ENCODE measurements around the gene CSNK1D. TPM values are rescaled to one million over a fixed set of nuclear protein-coding genes. Genes with fewer than 3 reads are reported as not detected.
A peak's percentile ranks its signal among the peaks of the same experiment; 100 is the strongest.

CSNK1D gene
- total and polyA plus RNA-seq, 10 of the 15 experiments (the other 5 are each of a cell fraction or from before 2014, with no cell fraction given), result 5.7 to 105 (median 58.1) TPM

- SMC1A ChIA-PET (ENCODE audit: uncharacterized antibody, unreplicated experiment), result interaction anchor here (0.7 to 3.2 kb wide), 17 partner anchors 8 to 213 kb away, joined by 3 to 10 read pairs (median 4); partner anchors contain the start of genes OGFOD3 and SLC16A3
- peak; percentile 96 for ATAC-seq
- peak; percentile 78 for TF ChIP-seq ZNF687 (IDR thresholded peaks at IDR 0.05)
- no peak; the same call in 1 of the 2 replicates for TF ChIP-seq USF2 (IDR thresholded peaks at IDR 0.05; ENCODE audit: borderline replicate concordance, low read depth, low read length)
- peak; percentile 56; the same call in 1 of the 2 replicates for TF ChIP-seq BACH1 (IDR thresholded peaks at IDR 0.05; ENCODE audit: borderline replicate concordance)
- peak; percentile 61; the same call in 1 of the 3 replicates for TF ChIP-seq POU2F2 (IDR thresholded peaks at IDR 0.05; ENCODE audit: borderline replicate concordance, low read depth, low read length)
- peak; percentile 59; the same call in 1 of the 2 replicates for TF ChIP-seq NBN (IDR thresholded peaks at IDR 0.05)
- TF ChIP-seq, protein P1, sequence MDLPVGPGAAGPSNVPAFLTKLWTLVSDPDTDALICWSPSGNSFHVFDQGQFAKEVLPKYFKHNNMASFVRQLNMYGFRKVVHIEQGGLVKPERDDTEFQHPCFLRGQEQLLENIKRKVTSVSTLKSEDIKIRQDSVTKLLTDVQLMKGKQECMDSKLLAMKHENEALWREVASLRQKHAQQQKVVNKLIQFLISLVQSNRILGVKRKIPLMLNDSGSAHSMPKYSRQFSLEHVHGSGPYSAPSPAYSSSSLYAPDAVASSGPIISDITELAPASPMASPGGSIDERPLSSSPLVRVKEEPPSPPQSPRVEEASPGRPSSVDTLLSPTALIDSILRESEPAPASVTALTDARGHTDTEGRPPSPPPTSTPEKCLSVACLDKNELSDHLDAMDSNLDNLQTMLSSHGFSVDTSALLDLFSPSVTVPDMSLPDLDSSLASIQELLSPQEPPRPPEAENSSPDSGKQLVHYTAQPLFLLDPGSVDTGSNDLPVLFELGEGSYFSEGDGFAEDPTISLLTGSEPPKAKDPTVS (IDR thresholded peaks at IDR 0.05; ENCODE audit: low read depth, low read length), result no peak
- TF ChIP-seq SMARCA5 (IDR thresholded peaks at IDR 0.05), result peak; percentile 68
- TF ChIP-seq MEF2A (IDR thresholded peaks at IDR 0.05; ENCODE audit: insufficient read depth, low read depth, low read length), result 0 out of 2 replicates have a peak, but pooled peaks have one; percentile 23
- TF ChIP-seq, protein P2, sequence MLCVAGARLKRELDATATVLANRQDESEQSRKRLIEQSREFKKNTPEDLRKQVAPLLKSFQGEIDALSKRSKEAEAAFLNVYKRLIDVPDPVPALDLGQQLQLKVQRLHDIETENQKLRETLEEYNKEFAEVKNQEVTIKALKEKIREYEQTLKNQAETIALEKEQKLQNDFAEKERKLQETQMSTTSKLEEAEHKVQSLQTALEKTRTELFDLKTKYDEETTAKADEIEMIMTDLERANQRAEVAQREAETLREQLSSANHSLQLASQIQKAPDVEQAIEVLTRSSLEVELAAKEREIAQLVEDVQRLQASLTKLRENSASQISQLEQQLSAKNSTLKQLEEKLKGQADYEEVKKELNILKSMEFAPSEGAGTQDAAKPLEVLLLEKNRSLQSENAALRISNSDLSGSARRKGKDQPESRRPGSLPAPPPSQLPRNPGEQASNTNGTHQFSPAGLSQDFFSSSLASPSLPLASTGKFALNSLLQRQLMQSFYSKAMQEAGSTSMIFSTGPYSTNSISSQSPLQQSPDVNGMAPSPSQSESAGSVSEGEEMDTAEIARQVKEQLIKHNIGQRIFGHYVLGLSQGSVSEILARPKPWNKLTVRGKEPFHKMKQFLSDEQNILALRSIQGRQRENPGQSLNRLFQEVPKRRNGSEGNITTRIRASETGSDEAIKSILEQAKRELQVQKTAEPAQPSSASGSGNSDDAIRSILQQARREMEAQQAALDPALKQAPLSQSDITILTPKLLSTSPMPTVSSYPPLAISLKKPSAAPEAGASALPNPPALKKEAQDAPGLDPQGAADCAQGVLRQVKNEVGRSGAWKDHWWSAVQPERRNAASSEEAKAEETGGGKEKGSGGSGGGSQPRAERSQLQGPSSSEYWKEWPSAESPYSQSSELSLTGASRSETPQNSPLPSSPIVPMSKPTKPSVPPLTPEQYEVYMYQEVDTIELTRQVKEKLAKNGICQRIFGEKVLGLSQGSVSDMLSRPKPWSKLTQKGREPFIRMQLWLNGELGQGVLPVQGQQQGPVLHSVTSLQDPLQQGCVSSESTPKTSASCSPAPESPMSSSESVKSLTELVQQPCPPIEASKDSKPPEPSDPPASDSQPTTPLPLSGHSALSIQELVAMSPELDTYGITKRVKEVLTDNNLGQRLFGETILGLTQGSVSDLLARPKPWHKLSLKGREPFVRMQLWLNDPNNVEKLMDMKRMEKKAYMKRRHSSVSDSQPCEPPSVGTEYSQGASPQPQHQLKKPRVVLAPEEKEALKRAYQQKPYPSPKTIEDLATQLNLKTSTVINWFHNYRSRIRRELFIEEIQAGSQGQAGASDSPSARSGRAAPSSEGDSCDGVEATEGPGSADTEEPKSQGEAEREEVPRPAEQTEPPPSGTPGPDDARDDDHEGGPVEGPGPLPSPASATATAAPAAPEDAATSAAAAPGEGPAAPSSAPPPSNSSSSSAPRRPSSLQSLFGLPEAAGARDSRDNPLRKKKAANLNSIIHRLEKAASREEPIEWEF (IDR thresholded peaks at IDR 0.05; ENCODE audit: insufficient replicate concordance, low read depth, low read length), result no peak
Observed at GRCh38 chr17:82205720-82206508, 67.6 kb downstream of the CSNK1D start.

More at GRCh38 chr17:82205720-82206508, 67.6 kb downstream of the CSNK1D start:
- in situ Hi-C loops (cut with MboI) (no loop called here), intact Hi-C loops (cut with micrococcal nuclease; ENCODE audit: unreplicated experiment) (loop anchor here (2.0 kb wide), 1 partner anchor 117 kb away; no protein-coding TSS in a partner anchor)
- ChIA-PET CTCF (interaction anchor here (0.8 to 2.7 kb wide), 24 partner anchors 8 to 202 kb away, joined by 3 to 22 read pairs (median 4); partner anchors contain the start of gene SLC16A3), RAD21 (ENCODE audit: unreplicated experiment) (interaction anchor here (1.0 to 1.9 kb wide), 8 partner anchors 10 to 144 kb away, joined by 3 to 10 read pairs (median 6); no protein-coding TSS in a partner anchor), POLR2A (interaction anchor here (0.6 to 1.9 kb wide), 7 partner anchors 10 to 169 kb away, joined by 3 to 7 read pairs (median 4); partner anchors contain the start of genes DCXR and SLC16A3)
- H3K4me1 ChIP-seq (ENCODE audit: control insufficient read depth, insufficient read depth, low read length), result peaks cover 9% of the 10 kb centered on the region
- H3K4me3 ChIP-seq, result peak overlapping the region; percentile 38; the same call in 1 of the 2 replicates
- peak overlapping the region; percentile 78 for H3K27ac ChIP-seq (ENCODE audit: control insufficient read depth, insufficient read depth)
- no peaks in the 10 kb centered on the region for H4K20me1 ChIP-seq (ENCODE audit: control insufficient read depth, insufficient read depth)
- no peaks in the 10 kb centered on the region; a peak in 1 of 4 replicates for H3K36me3 ChIP-seq (ENCODE audit: control insufficient read depth in 2 of 2, insufficient read depth in 2 of 2, low read length in 1 of 2)
- 17% methylated on average over 21 of the region's 21 CpGs for WGBS (ENCODE audit: insufficient coverage, insufficient replicate concordance, low lambda C conversion rate, missing lambda C conversion rate)
- peak overlapping the region; percentile 94 for H2AFZ ChIP-seq (ENCODE audit: control insufficient read depth, low read depth, low read length)
- FAIRE-seq (peak; percentile 92), DNase-seq (ENCODE audit: low read depth, low spot score) (no peak)
- no peaks in the 10 kb centered on the region for H3K9me3 ChIP-seq (replicated peaks; ENCODE audit: control insufficient read depth, insufficient read depth, low read length)
- peak overlapping the region; percentile 77 for H3K4me2 ChIP-seq (ENCODE audit: control insufficient read depth, insufficient read depth)
- peak overlapping the region; percentile 53 for H3K9ac ChIP-seq (ENCODE audit: control insufficient read depth, insufficient read depth, low read length)
- TSS peak; percentile 85 for BruUV-seq (replicated peaks)
- H3K79me2 ChIP-seq (ENCODE audit: control insufficient read depth, insufficient read depth, low read length), result no peaks in the 10 kb centered on the region
- no peaks in the 10 kb centered on the region for H3K27me3 ChIP-seq (replicated peaks in 1 of 2; ENCODE audit: control insufficient read depth in 2 of 2, insufficient read depth in 2 of 2, low read length in 1 of 2)

All from GM12878 (cell line).